ENCODE data around the gene MCU. TPM values are rescaled to one million over a fixed set of nuclear protein-coding genes. Genes with fewer than 3 reads are reported as not detected.
"Not testable (repeated sequence)": the region's sequence is repeated elsewhere in the genome, so short reads cannot be mapped to it uniquely, and the experiment has no call there.

Gene MCU
- total RNA-seq, 1 experiment from 2014 or later, result 19.2 TPM

DNA sequence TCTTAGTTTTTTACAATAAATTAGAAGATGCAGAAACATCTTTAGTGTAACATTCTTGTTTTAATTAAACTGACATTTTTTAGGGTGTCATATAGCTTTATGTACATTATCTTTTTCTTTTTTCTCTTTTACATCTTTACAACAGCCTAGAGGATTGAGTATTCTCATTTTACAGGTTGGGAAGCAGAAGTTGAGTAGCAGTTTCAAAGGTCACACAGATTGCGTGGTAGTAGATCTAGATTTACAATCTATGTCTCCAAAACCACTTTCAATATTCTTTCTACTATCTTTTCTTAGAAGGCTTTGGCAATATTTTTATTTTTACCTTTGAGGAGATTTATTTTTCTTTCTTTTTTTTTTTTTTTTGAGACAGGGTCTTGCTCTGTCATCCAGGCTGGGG lies 18.7 kb upstream of the MCU start:
- H3K27ac Mint-ChIP-seq (ENCODE audit: low read depth, unreplicated experiment), result no peak overlapping the region
- no peaks in the 10 kb centered on the region for H3K27me3 Mint-ChIP-seq (ENCODE audit: insufficient read depth, unreplicated experiment)
- no TSS peak for BruUV-seq (replicated peaks)
- peaks cover 7% of the 10 kb centered on the region for H3K4me1 Mint-ChIP-seq (ENCODE audit: insufficient read depth, unreplicated experiment)
- intact Hi-C loops (cut with micrococcal nuclease), result no loop called here
- no peak overlapping the region for H3K4me3 Mint-ChIP-seq (ENCODE audit: unreplicated experiment)
- H3K36me3 Mint-ChIP-seq (ENCODE audit: insufficient read depth, unreplicated experiment), result no peaks in the 10 kb centered on the region
- TF ChIP-seq, protein P1, sequence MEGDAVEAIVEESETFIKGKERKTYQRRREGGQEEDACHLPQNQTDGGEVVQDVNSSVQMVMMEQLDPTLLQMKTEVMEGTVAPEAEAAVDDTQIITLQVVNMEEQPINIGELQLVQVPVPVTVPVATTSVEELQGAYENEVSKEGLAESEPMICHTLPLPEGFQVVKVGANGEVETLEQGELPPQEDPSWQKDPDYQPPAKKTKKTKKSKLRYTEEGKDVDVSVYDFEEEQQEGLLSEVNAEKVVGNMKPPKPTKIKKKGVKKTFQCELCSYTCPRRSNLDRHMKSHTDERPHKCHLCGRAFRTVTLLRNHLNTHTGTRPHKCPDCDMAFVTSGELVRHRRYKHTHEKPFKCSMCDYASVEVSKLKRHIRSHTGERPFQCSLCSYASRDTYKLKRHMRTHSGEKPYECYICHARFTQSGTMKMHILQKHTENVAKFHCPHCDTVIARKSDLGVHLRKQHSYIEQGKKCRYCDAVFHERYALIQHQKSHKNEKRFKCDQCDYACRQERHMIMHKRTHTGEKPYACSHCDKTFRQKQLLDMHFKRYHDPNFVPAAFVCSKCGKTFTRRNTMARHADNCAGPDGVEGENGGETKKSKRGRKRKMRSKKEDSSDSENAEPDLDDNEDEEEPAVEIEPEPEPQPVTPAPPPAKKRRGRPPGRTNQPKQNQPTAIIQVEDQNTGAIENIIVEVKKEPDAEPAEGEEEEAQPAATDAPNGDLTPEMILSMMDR (IDR thresholded peaks at IDR 0.05; ENCODE audit: unreplicated experiment), result no peak
- ChIA-PET POLR2A (interaction anchor here (0.5 to 2.6 kb wide), 4 partner anchors 10 to 974 kb away, joined by 3 to 8 read pairs (median 3); partner anchors contain the start of gene MCU), CTCF (no interaction called here)
- H3K9me3 Mint-ChIP-seq (ENCODE audit: unreplicated experiment), result no peaks in the 10 kb centered on the region
- no peak for DNase-seq (ENCODE audit: unreplicated experiment)

DNA sequence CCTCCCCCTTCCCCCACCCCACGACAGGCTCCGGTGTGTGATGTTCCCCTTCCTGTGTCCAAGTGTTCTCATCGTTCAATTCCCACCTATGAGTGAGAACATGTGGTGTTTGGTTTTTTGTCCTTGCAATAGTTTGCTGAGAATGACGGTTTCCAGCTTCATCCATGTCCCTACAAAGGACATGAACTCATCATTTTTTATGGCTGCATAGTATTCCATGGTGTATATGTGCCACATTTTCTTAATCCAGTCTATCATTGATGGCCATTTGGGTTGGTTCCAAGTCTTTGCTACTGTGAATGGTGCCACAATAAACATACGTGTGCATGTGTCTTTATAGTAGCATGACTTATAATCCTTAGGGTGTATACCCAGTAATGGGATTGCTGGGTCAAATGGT lies 17.8 kb upstream of the MCU start:
- H3K27me3 Mint-ChIP-seq (ENCODE audit: insufficient read depth, unreplicated experiment); H3K36me3 Mint-ChIP-seq (ENCODE audit: insufficient read depth, unreplicated experiment); DNase-seq (ENCODE audit: unreplicated experiment); H3K4me3 Mint-ChIP-seq (ENCODE audit: unreplicated experiment); CTCF ChIA-PET; H3K4me1 Mint-ChIP-seq (ENCODE audit: insufficient read depth, unreplicated experiment); POLR2A ChIA-PET; H3K9me3 Mint-ChIP-seq (ENCODE audit: unreplicated experiment); H3K27ac Mint-ChIP-seq (ENCODE audit: low read depth, unreplicated experiment); intact Hi-C loops (cut with micrococcal nuclease); BruUV-seq (replicated peaks): not testable (repeated sequence)

DNA sequence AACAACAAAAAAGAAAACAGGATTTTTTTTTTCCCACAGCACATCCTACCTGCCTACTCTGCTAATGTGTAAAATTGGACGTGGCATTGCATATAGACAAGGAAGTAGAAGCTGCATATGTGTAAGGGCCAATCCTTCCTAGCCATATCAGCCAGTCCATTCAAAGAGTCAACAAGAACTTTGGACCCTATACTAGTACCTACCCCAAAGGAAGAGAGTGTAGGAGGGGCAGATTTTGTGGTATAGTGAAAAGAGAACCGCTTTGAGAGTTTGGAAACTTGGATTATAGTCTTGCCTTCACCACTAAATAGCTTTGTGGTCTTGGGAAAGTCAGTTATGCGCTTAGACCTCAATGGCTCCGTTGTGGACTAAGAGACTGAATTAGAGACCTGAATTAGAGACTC lies 12.1 kb upstream of the MCU start:
- no TSS peak for BruUV-seq (replicated peaks)
- Mint-ChIP-seq H3K4me3 (ENCODE audit: unreplicated experiment) (no peak overlapping the region), H3K27me3 (ENCODE audit: insufficient read depth, unreplicated experiment) (no peaks in the 10 kb centered on the region), H3K4me1 (ENCODE audit: insufficient read depth, unreplicated experiment) (peaks cover 7% of the 10 kb centered on the region), H3K36me3 (ENCODE audit: insufficient read depth, unreplicated experiment) (no peaks in the 10 kb centered on the region), H3K9me3 (ENCODE audit: unreplicated experiment) (no peaks in the 10 kb centered on the region), H3K27ac (ENCODE audit: low read depth, unreplicated experiment) (no peak overlapping the region)
- ChIA-PET POLR2A (interaction anchor here (0.6 to 2.4 kb wide), 4 partner anchors 9 to 91 kb away, joined by 3 to 9 read pairs (median 3); partner anchors contain the start of genes MCU and MICU1), CTCF (interaction anchor here (0.6 kb wide), 2 partner anchors 186 to 196 kb away, joined by 3 read pairs; no protein-coding TSS in a partner anchor)
- TF ChIP-seq, protein P1 (IDR thresholded peaks at IDR 0.05; ENCODE audit: unreplicated experiment), result no peak
- DNase-seq (ENCODE audit: unreplicated experiment), result no peak
- intact Hi-C loops (cut with micrococcal nuclease), result no loop called here

DNA sequence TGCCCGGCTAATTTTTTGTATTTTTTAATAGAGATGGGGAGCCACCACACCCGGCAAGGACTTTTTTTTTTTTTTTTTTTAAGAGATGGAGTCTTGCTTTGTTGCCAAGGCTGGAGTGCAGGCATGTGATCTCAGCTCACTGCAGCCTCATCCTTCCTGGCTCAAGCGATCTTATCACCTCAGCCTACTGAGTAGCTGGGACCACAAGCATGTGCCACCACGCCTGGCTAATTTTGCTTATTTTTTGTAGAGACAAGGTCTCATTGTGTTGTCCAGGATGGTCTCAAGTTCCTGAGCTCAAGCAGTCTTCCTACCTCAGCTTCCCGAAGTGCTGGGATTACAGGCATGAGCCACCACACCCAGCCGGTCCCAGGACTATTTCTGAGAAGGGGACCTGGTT lies 9.3 kb upstream of the MCU start:
- BruUV-seq (replicated peaks), result no TSS peak
- CTCF ChIA-PET, result interaction anchor here (0.6 to 1.2 kb wide), 2 partner anchors 151 to 310 kb away, joined by 3 to 4 read pairs; no protein-coding TSS in a partner anchor

More for the DNA sequence above, 9.3 kb upstream of the MCU start:
- Mint-ChIP-seq H3K27ac (ENCODE audit: low read depth, unreplicated experiment) (no peak overlapping the region), H3K27me3 (ENCODE audit: insufficient read depth, unreplicated experiment) (no peaks in the 10 kb centered on the region), H3K4me3 (ENCODE audit: unreplicated experiment) (no peak overlapping the region), H3K9me3 (ENCODE audit: unreplicated experiment) (no peaks in the 10 kb centered on the region), H3K36me3 (ENCODE audit: insufficient read depth, unreplicated experiment) (no peaks in the 10 kb centered on the region), H3K4me1 (ENCODE audit: insufficient read depth, unreplicated experiment) (peaks cover 10% of the 10 kb centered on the region)
- no peak for DNase-seq (ENCODE audit: unreplicated experiment)
- POLR2A ChIA-PET, result interaction anchor here (1.1 to 2.8 kb wide), 3 partner anchors 9 to 58 kb away, joined by 3 to 7 read pairs (median 7); partner anchors contain the start of genes MCU and MICU1
- intact Hi-C loops (cut with micrococcal nuclease), result no loop called here
- TF ChIP-seq, protein P1 (IDR thresholded peaks at IDR 0.05; ENCODE audit: unreplicated experiment), result no peak

Data from MCF 10A (cell line).